SK-N-SH treated with all-trans-retinoic acid at 6 μM for 48 hours (cell line): ENCODE measurements around the gene TMEM169.

Experiments
- ATAC-seq: fragments of 200-7000 bp; cut with Tn5 transposase; 3 replicates; pipeline ENCODE4 v1.9.1; 2020; ENCODE audit warnings: mild to moderate bottlenecking, moderate library complexity
- BACH2 ChIP-seq: fragments of 250-450 bp; sonication (Bioruptor Pico); IDR thresholded peaks from 2 replicates; pipeline ENCODE4 v1.9.0; 2021; ENCODE audit warnings: mild to moderate bottlenecking, borderline replicate concordance
- CSDC2 ChIP-seq: fragments of 250-450 bp; sonication (Bioruptor Pico); IDR thresholded peaks from 2 replicates; pipeline ENCODE4 v1.5.0; 2020; ENCODE audit warnings: mild to moderate bottlenecking, moderate library complexity
- ESRRG ChIP-seq: fragments of 250-450 bp; sonication (Bioruptor Pico); IDR thresholded peaks from 2 replicates; pipeline ENCODE4 v1.6.1; 2021; ENCODE audit warnings: mild to moderate bottlenecking
- GLIS3 ChIP-seq: fragments of 250-450 bp; sonication (Bioruptor Pico); IDR thresholded peaks from 2 replicates; pipeline ENCODE4 v1.5.0; 2020; ENCODE audit warnings: mild to moderate bottlenecking, moderate library complexity
- ISL1 ChIP-seq: fragments of 250-450 bp; sonication (Bioruptor Pico); IDR thresholded peaks from 2 replicates; pipeline ENCODE4 v2.1.2; 2022; ENCODE audit warnings: mild to moderate bottlenecking, moderate library complexity
- OSR1 ChIP-seq: fragments of 250-450 bp; sonication (Bioruptor Pico); IDR thresholded peaks from 2 replicates; pipeline ENCODE4 v1.8.0; 2022; ENCODE audit warnings: moderate library complexity, mild to moderate bottlenecking, inconsistent platforms
- PPARA ChIP-seq: fragments of 250-450 bp; sonication (Bioruptor Pico); IDR thresholded peaks from 2 replicates; pipeline ENCODE4 v1.5.0; 2020; ENCODE audit warnings: mild to moderate bottlenecking, borderline replicate concordance
- RARB ChIP-seq: fragments of 250-450 bp; sonication (Bioruptor Pico); IDR thresholded peaks from 2 replicates; pipeline ENCODE4 v1.8.0; 2021; ENCODE audit warnings: mild to moderate bottlenecking, moderate library complexity
- SNAI2 ChIP-seq: fragments of 250-450 bp; sonication (Bioruptor Pico); IDR thresholded peaks from 2 replicates; pipeline ENCODE4 v1.5.0; 2020; ENCODE audit warnings: mild to moderate bottlenecking, moderate library complexity
- TCF4 ChIP-seq: fragments of 250-450 bp; sonication (Bioruptor Pico); IDR thresholded peaks from 2 replicates; pipeline ENCODE4 v1.8.0; 2021; ENCODE audit warnings: mild to moderate bottlenecking, moderate library complexity, borderline replicate concordance
- ZC3H10 ChIP-seq: fragments of 250-450 bp; sonication (Bioruptor Pico); IDR thresholded peaks from 2 replicates; pipeline ENCODE4 v1.5.1; 2021; ENCODE audit warnings: mild to moderate bottlenecking, moderate library complexity
- ZFP30 ChIP-seq: fragments of 450-650 bp; formaldehyde crosslinking; IDR thresholded peaks from 2 replicates; pipeline ENCODE4 v1.5.0; 2022; ENCODE audit warnings: mild to moderate bottlenecking, moderate library complexity
- ZNF565 ChIP-seq: fragments of 450-650 bp; formaldehyde crosslinking; conservative IDR thresholded peaks from 2 replicates; pipeline ENCODE4 v1.5.0; 2020; ENCODE audit warnings: low read depth, mild to moderate bottlenecking, moderate library complexity
- ZNF70 ChIP-seq: fragments of 450-650 bp; formaldehyde crosslinking; IDR thresholded peaks from 2 replicates; pipeline ENCODE4 v1.5.0; 2020; ENCODE audit warnings: mild to moderate bottlenecking, moderate library complexity
- ZNF8 ChIP-seq: fragments of 450-650 bp; formaldehyde crosslinking; IDR thresholded peaks from 2 replicates; pipeline ENCODE4 v1.5.0; 2020; ENCODE audit warnings: mild to moderate bottlenecking, moderate library complexity
- TF ChIP-seq, protein P1 (sequence below): fragments of 250-450 bp; sonication (Bioruptor Pico); IDR thresholded peaks from 2 replicates; pipeline ENCODE4 v1.8.0; 2020; ENCODE audit warnings: mild to moderate bottlenecking, moderate library complexity, borderline replicate concordance
- TF ChIP-seq, protein P2 (sequence below): fragments of 250-450 bp; sonication (Bioruptor Pico); IDR thresholded peaks from 2 replicates; pipeline ENCODE4 v1.5.1; 2021; ENCODE audit warnings: mild to moderate bottlenecking, moderate library complexity
- TF ChIP-seq, protein P3 (sequence below): fragments of 250-450 bp; sonication (Bioruptor Pico); IDR thresholded peaks from 2 replicates; pipeline ENCODE4 v1.5.0; 2020; ENCODE audit warnings: mild to moderate bottlenecking, moderate library complexity
- TF ChIP-seq, protein P4 (sequence below): fragments of 250-450 bp; sonication (Bioruptor Pico); IDR thresholded peaks from 2 replicates; pipeline ENCODE4 v1.5.1; 2020; ENCODE audit warnings: low read depth, mild to moderate bottlenecking, moderate library complexity

Gene TMEM169

DNA sequence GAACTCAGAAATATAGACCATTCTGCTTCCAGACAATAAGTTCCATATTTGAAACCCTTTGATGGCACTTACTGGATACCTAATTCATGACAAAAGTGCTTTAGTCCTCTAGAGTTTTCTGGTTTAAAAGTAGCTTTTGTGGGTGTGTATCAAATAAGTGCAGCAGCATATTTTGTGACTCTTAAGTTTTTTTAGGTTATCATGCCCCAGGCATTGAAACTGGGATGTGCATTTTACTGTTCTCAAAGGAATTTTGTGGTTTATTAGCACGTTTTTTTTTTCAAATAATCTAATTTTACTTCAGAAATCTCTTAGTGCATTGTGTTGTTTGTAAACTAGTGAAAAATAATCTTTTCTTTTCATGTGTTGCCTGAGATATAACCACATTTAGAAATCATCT is 28.9 kb downstream of the TMEM169 start (continued):
- TF ChIP-seq, protein P1, sequence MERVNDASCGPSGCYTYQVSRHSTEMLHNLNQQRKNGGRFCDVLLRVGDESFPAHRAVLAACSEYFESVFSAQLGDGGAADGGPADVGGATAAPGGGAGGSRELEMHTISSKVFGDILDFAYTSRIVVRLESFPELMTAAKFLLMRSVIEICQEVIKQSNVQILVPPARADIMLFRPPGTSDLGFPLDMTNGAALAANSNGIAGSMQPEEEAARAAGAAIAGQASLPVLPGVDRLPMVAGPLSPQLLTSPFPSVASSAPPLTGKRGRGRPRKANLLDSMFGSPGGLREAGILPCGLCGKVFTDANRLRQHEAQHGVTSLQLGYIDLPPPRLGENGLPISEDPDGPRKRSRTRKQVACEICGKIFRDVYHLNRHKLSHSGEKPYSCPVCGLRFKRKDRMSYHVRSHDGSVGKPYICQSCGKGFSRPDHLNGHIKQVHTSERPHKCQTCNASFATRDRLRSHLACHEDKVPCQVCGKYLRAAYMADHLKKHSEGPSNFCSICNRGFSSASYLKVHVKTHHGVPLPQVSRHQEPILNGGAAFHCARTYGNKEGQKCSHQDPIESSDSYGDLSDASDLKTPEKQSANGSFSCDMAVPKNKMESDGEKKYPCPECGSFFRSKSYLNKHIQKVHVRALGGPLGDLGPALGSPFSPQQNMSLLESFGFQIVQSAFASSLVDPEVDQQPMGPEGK (CRISPR knock-in tag): no peak
- TF ChIP-seq ZFP30 (CRISPR knock-in tag) (no peak), BACH2 (CRISPR knock-in tag) (no peak), ISL1 (CRISPR knock-in tag) (no peak), ZC3H10 (CRISPR knock-in tag) (no peak), GLIS3 (CRISPR knock-in tag) (no peak)
- TF ChIP-seq, protein P2, sequence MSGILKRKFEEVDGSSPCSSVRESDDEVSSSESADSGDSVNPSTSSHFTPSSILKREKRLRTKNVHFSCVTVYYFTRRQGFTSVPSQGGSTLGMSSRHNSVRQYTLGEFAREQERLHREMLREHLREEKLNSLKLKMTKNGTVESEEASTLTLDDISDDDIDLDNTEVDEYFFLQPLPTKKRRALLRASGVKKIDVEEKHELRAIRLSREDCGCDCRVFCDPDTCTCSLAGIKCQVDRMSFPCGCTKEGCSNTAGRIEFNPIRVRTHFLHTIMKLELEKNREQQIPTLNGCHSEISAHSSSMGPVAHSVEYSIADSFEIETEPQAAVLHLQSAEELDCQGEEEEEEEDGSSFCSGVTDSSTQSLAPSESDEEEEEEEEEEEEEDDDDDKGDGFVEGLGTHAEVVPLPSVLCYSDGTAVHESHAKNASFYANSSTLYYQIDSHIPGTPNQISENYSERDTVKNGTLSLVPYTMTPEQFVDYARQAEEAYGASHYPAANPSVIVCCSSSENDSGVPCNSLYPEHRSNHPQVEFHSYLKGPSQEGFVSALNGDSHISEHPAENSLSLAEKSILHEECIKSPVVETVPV: no peak
- TF ChIP-seq, protein P3, sequence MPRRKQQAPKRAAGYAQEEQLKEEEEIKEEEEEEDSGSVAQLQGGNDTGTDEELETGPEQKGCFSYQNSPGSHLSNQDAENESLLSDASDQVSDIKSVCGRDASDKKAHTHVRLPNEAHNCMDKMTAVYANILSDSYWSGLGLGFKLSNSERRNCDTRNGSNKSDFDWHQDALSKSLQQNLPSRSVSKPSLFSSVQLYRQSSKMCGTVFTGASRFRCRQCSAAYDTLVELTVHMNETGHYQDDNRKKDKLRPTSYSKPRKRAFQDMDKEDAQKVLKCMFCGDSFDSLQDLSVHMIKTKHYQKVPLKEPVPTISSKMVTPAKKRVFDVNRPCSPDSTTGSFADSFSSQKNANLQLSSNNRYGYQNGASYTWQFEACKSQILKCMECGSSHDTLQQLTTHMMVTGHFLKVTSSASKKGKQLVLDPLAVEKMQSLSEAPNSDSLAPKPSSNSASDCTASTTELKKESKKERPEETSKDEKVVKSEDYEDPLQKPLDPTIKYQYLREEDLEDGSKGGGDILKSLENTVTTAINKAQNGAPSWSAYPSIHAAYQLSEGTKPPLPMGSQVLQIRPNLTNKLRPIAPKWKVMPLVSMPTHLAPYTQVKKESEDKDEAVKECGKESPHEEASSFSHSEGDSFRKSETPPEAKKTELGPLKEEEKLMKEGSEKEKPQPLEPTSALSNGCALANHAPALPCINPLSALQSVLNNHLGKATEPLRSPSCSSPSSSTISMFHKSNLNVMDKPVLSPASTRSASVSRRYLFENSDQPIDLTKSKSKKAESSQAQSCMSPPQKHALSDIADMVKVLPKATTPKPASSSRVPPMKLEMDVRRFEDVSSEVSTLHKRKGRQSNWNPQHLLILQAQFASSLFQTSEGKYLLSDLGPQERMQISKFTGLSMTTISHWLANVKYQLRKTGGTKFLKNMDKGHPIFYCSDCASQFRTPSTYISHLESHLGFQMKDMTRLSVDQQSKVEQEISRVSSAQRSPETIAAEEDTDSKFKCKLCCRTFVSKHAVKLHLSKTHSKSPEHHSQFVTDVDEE (CRISPR knock-in tag): no peak

DNA sequence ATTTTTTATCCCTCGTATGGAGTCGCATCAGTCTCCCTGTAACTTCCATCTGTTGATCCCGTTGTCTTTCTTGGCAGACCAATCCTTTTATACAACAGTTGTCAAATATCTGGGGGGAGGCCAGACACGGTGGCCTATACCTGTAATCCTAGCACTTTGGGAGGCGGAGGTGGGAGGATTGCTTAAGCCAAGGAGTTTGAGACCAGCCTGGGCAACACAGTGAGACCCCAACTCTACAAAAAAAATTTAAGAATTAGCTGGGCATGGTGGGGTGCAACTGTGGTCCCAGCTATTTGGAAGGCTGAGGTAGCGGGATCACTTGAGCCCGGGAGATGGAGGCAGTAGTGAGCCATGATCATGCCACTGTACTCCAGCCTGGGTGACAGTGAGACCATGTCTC is 29.4 kb downstream of the TMEM169 start:
- ATAC-seq: no peak
- TF ChIP-seq ZC3H10 (CRISPR knock-in tag) (no peak), BACH2 (CRISPR knock-in tag) (no peak), ZNF8 (no peak), RARB (CRISPR knock-in tag) (no peak), ZFP30 (CRISPR knock-in tag) (no peak), ZNF565 (CRISPR knock-in tag) (no peak), ESRRG (CRISPR knock-in tag) (no peak), PPARA (CRISPR knock-in tag) (no peak), ZNF70 (CRISPR knock-in tag) (no peak), TCF4 (CRISPR knock-in tag) (no peak), SNAI2 (CRISPR knock-in tag) (no peak), CSDC2 (CRISPR knock-in tag) (no peak), GLIS3 (CRISPR knock-in tag) (no peak), OSR1 (CRISPR knock-in tag) (no peak)
- TF ChIP-seq, protein P1 (CRISPR knock-in tag): no peak
- TF ChIP-seq, protein P4, sequence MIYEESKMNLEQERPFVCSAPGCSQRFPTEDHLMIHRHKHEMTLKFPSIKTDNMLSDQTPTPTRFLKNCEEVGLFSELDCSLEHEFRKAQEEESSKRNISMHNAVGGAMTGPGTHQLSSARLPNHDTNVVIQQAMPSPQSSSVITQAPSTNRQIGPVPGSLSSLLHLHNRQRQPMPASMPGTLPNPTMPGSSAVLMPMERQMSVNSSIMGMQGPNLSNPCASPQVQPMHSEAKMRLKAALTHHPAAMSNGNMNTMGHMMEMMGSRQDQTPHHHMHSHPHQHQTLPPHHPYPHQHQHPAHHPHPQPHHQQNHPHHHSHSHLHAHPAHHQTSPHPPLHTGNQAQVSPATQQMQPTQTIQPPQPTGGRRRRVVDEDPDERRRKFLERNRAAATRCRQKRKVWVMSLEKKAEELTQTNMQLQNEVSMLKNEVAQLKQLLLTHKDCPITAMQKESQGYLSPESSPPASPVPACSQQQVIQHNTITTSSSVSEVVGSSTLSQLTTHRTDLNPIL (CRISPR knock-in tag): no peak
- TF ChIP-seq, protein P2: no peak

DNA sequence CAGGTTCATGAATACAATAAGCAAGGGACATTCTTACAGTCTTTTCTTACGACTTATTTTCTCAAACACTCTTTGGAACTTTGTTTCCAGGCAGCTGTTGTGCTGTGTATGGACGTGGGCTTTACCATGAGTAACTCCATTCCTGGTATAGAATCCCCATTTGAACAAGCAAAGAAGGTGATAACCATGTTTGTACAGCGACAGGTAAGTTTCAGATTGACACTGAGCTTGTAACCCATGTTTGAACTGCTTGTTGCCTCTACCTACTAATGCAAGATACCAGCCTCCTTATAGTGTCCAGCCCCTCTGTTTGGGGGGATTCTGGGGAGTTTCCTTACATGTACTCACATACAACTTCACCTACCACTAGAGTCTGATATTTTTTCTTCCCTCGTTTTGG is 31.2 kb downstream of the TMEM169 start:
- no peak for ATAC-seq
- TF ChIP-seq, protein P4 (CRISPR knock-in tag): no peak
- TF ChIP-seq ISL1 (CRISPR knock-in tag) (no peak), GLIS3 (CRISPR knock-in tag) (no peak), ZFP30 (CRISPR knock-in tag) (no peak)
- TF ChIP-seq, protein P1 (CRISPR knock-in tag): no peak
